ENCODE measurements around the gene LRRC1.

LRRC1 gene

GRCh38 chr6:53921639-53922038, 126.8 kb downstream of the LRRC1 start (continued):
- TF ChIP-seq ZNF350 (tag by site-specific recombination; IDR thresholded peaks at IDR 0.05) (no peak), ZBTB21 (tag by site-specific recombination; IDR thresholded peaks at IDR 0.05) (0 out of 2 replicates have a peak, but pooled peaks have one; percentile 51), ZNF398 (tag by site-specific recombination; IDR thresholded peaks at IDR 0.05) (peak; percentile 37), ZNF544 (tag by site-specific recombination; IDR thresholded peaks at IDR 0.05) (no peak), ZNF560 (tag by site-specific recombination; IDR thresholded peaks at IDR 0.05; ENCODE audit: borderline replicate concordance) (no peak), YY2 (tag by site-specific recombination; IDR thresholded peaks at IDR 0.05) (no peak), ZNF530 (tag by site-specific recombination; IDR thresholded peaks at IDR 0.05; ENCODE audit: low read depth) (no peak), ZNF366 (tag by site-specific recombination; conservative IDR thresholded peaks at IDR 0.05) (peak; percentile 42), OSR2 (tag by site-specific recombination; IDR thresholded peaks at IDR 0.05) (peak; percentile 41; the same call in 1 of the 2 replicates)

GRCh38 chr6:53922539-53922981, 127.8 kb downstream of the LRRC1 start:
- Histone ChIP-seq H3K27ac (ENCODE audit: extremely low read depth, low read depth, low read length) (no peak overlapping the region), H3K36me3 (ENCODE audit: control insufficient read depth in 2 of 2, insufficient read depth in 1 of 2, low read length in 2 of 2) (peaks cover 3 to 22% of the 10 kb centered on the region in 2 experiments; a peak in 2 of 3 replicates), H3K9me3 (ENCODE audit: control insufficient read depth, insufficient read depth, low read depth, low read length) (no peaks in the 10 kb centered on the region), H3K4me1 (ENCODE audit: control insufficient read depth, insufficient read depth, low read length) (peaks cover 6% of the 10 kb centered on the region), H3K4me3 (ENCODE audit: low read depth, low read length) (no peak overlapping the region)
- POLR2A ChIA-PET = no interaction called here
- TF ChIP-seq, protein P1, sequence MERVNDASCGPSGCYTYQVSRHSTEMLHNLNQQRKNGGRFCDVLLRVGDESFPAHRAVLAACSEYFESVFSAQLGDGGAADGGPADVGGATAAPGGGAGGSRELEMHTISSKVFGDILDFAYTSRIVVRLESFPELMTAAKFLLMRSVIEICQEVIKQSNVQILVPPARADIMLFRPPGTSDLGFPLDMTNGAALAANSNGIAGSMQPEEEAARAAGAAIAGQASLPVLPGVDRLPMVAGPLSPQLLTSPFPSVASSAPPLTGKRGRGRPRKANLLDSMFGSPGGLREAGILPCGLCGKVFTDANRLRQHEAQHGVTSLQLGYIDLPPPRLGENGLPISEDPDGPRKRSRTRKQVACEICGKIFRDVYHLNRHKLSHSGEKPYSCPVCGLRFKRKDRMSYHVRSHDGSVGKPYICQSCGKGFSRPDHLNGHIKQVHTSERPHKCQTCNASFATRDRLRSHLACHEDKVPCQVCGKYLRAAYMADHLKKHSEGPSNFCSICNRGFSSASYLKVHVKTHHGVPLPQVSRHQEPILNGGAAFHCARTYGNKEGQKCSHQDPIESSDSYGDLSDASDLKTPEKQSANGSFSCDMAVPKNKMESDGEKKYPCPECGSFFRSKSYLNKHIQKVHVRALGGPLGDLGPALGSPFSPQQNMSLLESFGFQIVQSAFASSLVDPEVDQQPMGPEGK (tag by site-specific recombination; IDR thresholded peaks at IDR 0.05) = no peak
- no peak for TF ChIP-seq CTCF (tag by site-specific recombination; IDR thresholded peaks at IDR 0.05)
- TF ChIP-seq ZNF610 (tag by site-specific recombination; IDR thresholded peaks at IDR 0.05; ENCODE audit: borderline replicate concordance) = no peak
- no peak for TF ChIP-seq ZXDB (tag by site-specific recombination; IDR thresholded peaks at IDR 0.05)
- CTCF ChIA-PET = interaction anchor here (0.9 to 1.1 kb wide), 2 partner anchors 37 to 194 kb away, joined by 3 to 4 read pairs; no protein-coding TSS in a partner anchor

DNA sequence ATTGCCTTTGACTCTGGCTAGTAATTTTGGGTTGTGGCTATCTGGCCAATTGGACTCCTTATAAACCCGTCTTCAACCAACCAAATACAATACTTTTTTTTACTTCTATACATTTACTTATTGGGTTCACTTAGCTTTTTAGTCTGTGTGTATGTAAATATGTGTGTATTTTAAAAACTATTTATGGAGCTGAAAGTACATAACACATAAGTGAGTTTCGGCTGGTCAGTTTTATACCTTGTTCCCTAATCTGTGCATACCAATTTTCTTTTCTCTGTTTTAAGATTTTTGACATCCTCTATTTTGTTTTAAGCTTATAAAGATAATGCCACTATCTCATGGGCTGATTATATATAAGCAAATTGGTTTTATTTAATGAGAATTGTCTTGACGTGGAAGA, 129.5 kb downstream of the LRRC1 start:
- H3K4me1 ChIP-seq (ENCODE audit: control insufficient read depth, insufficient read depth, low read length) = peaks cover 6% of the 10 kb centered on the region
- POLR2A ChIA-PET = no interaction called here

More for the DNA sequence above, 129.5 kb downstream of the LRRC1 start:
- Histone ChIP-seq H3K36me3 (ENCODE audit: control insufficient read depth in 2 of 2, insufficient read depth in 1 of 2, low read length in 2 of 2) (peaks cover 3 to 22% of the 10 kb centered on the region in 2 experiments; a peak in 2 of 3 replicates), H3K4me3 (ENCODE audit: low read depth, low read length) (no peak overlapping the region), H3K9me3 (ENCODE audit: control insufficient read depth, insufficient read depth, low read depth, low read length) (no peaks in the 10 kb centered on the region), H3K27ac (ENCODE audit: extremely low read depth, low read depth, low read length) (no peak overlapping the region)
- CTCF ChIA-PET = interaction anchor here (0.6 kb wide), 1 partner anchor 40 kb away, joined by 3 read pairs; no protein-coding TSS in a partner anchor
- TF ChIP-seq YY1 (tag by site-specific recombination; IDR thresholded peaks at IDR 0.05) (no peak), ZNF449 (tag by site-specific recombination; IDR thresholded peaks at IDR 0.05) (no peak), ZBTB10 (tag by site-specific recombination; IDR thresholded peaks at IDR 0.05) (no peak), SETDB1 (IDR thresholded peaks at IDR 0.05; ENCODE audit: insufficient read length, low read length) (no peak)
- TF ChIP-seq, protein P2, sequence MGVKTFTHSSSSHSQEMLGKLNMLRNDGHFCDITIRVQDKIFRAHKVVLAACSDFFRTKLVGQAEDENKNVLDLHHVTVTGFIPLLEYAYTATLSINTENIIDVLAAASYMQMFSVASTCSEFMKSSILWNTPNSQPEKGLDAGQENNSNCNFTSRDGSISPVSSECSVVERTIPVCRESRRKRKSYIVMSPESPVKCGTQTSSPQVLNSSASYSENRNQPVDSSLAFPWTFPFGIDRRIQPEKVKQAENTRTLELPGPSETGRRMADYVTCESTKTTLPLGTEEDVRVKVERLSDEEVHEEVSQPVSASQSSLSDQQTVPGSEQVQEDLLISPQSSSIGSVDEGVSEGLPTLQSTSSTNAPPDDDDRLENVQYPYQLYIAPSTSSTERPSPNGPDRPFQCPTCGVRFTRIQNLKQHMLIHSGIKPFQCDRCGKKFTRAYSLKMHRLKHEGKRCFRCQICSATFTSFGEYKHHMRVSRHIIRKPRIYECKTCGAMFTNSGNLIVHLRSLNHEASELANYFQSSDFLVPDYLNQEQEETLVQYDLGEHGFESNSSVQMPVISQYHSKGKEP (tag by site-specific recombination; IDR thresholded peaks at IDR 0.05) = no peak

All from HEK293 (cell line).